Hippocampal formation (tissue), 2 donors: Measurements from ENCODE around the gene BEX3.

ENCODE experiments used
- DNase-seq, 2 donors: peaks; one replicate each; lab custom pipeline; 2025; lab: John Stamatoyannopoulos, UW

The BEX3 gene

DNA sequence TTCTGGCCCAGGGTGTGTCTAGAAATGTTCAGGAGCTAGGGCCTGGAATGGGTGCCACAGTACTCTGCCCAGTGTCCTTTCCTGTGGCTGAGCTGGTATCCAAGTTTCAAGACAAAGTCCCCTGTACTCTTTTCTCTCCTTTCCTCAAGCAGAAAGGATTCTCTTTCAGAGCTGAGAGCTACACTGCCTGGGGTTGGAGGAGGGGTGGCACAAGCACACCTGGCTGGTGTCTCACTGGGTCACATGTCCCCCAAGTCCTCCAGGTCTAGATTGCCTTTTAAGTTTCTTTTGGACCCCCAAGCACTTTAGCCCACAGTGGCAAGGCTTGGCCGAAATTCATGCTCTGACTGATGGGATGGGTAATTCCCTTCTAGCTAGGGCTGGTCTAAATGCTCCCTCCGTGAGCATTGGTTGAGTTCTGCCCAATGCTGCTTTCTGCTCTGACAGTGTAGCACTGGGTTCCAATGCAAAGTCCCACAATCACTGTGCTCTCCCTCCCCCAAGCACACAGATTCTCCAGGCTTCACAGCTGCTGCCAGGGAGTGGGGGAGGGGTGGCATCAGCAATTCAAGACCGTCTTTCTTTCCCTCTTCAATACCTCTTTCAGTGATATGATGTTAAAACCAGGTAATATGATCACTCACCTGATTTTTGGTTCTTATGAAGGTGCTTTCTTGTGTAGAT lies 47.8 kb downstream of the BEX3 start:
- DNase-seq, result no peak
